H1 (cell line): ENCODE data around the gene KLHL17. TPM values are rescaled to one million over a fixed set of nuclear protein-coding genes. Genes with fewer than 3 reads are reported as not detected.

Experiments
- CTCF ChIA-PET: fragments of 300-600 bp; sonication (Branson Sonifier 250); formaldehyde crosslinking; loops from one replicate; lab custom pipeline; 2021; ENCODE audit not compliant: partially characterized antibody; lab: Charles Lee
- POLR2A ChIA-PET: fragments of 300-600 bp; sonication (Branson Sonifier 250); formaldehyde crosslinking; loops from one replicate; lab custom pipeline; 2021; ENCODE audit warnings: inconsistent platforms; ENCODE audit not compliant: partially characterized antibody; lab: Charles Lee
- DNase-seq, 2 experiments: peaks; one replicate each; pipeline versions ENCODE4 v3.0.0 to v3.0.0-alpha.2; 2010 to 2022; ENCODE audit warnings: low spot score in 2 of 2, low read depth in 1 of 2, mixed read lengths in 1 of 2
- FAIRE-seq: peaks from 2 replicates; lab custom pipeline; 2011; peaks lifted over from hg19 to GRCh38; lab: Jason Lieb, UNC
- H2AFZ ChIP-seq: 2 replicates; pipeline ENCODE4 v1.8.1; 2012; ENCODE audit warnings: low read length, inconsistent platforms
- H2AK5ac ChIP-seq: 2 replicates; pipeline ENCODE4 v1.6.1; 2013; ENCODE audit warnings: low read depth, low read length
- H2BK120ac ChIP-seq: replicated peaks from 2 replicates; pipeline ENCODE3; 2013; ENCODE audit warnings: low read depth, low read length, inconsistent platforms
- H2BK12ac ChIP-seq: 2 replicates; pipeline ENCODE4 v1.6.1; 2013; ENCODE audit warnings: low read depth, low read length
- H2BK15ac ChIP-seq: 2 replicates; pipeline ENCODE4 v1.6.1; 2013; ENCODE audit warnings: low read length
- H2BK20ac ChIP-seq: 2 replicates; pipeline ENCODE4 v1.6.1; 2013; ENCODE audit warnings: low read length
- H2BK5ac ChIP-seq: 2 replicates; pipeline ENCODE4 v1.6.1; 2013; ENCODE audit warnings: low read depth, low read length
- H3K14ac ChIP-seq: 2 replicates; pipeline ENCODE4 v1.6.1; 2013; ENCODE audit warnings: inconsistent platforms; ENCODE audit not compliant: insufficient read length
- H3K18ac ChIP-seq: 2 replicates; pipeline ENCODE4 v1.6.1; 2013; ENCODE audit warnings: low read length; ENCODE audit errors: extremely low read depth
- H3K23ac ChIP-seq: 2 replicates; pipeline ENCODE4 v1.6.1; 2013; ENCODE audit warnings: inconsistent platforms; ENCODE audit not compliant: insufficient read length
- H3K23me2 ChIP-seq: 2 replicates; pipeline ENCODE4 v1.6.1; 2013; ENCODE audit warnings: low read depth, low read length
- H3K27ac ChIP-seq: 2 replicates; pipeline ENCODE4 v1.6.1; 2011; ENCODE audit warnings: low read depth, low read length, inconsistent platforms
- H3K27me3 ChIP-seq, 4 experiments: replicated peaks in 1 of 4; 1 replicate in 1 of 4; 2 replicates in 3 of 4; pipeline versions ENCODE4 v1.6.1 to v1.8.1; 2011 to 2013; ENCODE audit warnings: low read length in 3 of 4, mild to moderate bottlenecking in 3 of 4, inconsistent platforms in 2 of 4, mixed read lengths in 2 of 4, moderate library complexity in 1 of 4; ENCODE audit not compliant: control insufficient read depth in 3 of 4, insufficient read depth in 3 of 4; ENCODE audit errors: extremely low read depth in 1 of 4
- H3K36me3 ChIP-seq, 4 experiments: 2 replicates each; pipeline versions ENCODE4 v1.6.1 to v1.8.1; 2011 to 2013; ENCODE audit warnings: mild to moderate bottlenecking in 4 of 4, low read length in 3 of 4, moderate library complexity in 2 of 4, control low read depth in 1 of 4, inconsistent platforms in 1 of 4; ENCODE audit not compliant: insufficient read depth in 4 of 4, control insufficient read depth in 2 of 4
- H3K4ac ChIP-seq: replicated peaks from 2 replicates; pipeline ENCODE3; 2013; ENCODE audit warnings: low read length, low read depth, mixed read lengths, inconsistent platforms; ENCODE audit not compliant: insufficient read length
- H3K4me1 ChIP-seq, 4 experiments: replicated peaks in 1 of 4; 1 replicate in 1 of 4; 2 replicates in 3 of 4; pipeline versions ENCODE4 v1.6.1 to v1.8.1; 2011 to 2013; ENCODE audit warnings: low read length in 3 of 4, inconsistent platforms in 2 of 4, mixed read lengths in 1 of 4; ENCODE audit not compliant: insufficient read depth in 4 of 4, control insufficient read depth in 3 of 4
- H3K4me2 ChIP-seq, 2 experiments: 2 replicates each; pipeline versions ENCODE4 v1.6.1 to v1.8.1; 2011 to 2013; ENCODE audit warnings: low read depth in 2 of 2, low read length in 2 of 2, control low read depth in 1 of 2, inconsistent platforms in 1 of 2, mild to moderate bottlenecking in 1 of 2; ENCODE audit not compliant: insufficient read depth in 1 of 2
- H3K4me3 ChIP-seq, 4 experiments: fragments of 200-600, 300-600 bp in 1 of 4; sonication (generic), shearing (Covaris generic), sonication (Bioruptor Twin) in 1 of 4; 2 replicates each; pipeline versions ENCODE4 v1.5.1 to v1.8.1; 2011 to 2016; ENCODE audit warnings: low read length in 4 of 4, low read depth in 3 of 4, control low read depth in 2 of 4, inconsistent platforms in 2 of 4, mild to moderate bottlenecking in 2 of 4, mixed read lengths in 1 of 4, moderate library complexity in 1 of 4; ENCODE audit not compliant: insufficient read depth in 2 of 4; ENCODE audit errors: extremely low read depth in 1 of 4
- H3K56ac ChIP-seq: replicated peaks from 2 replicates; pipeline ENCODE3; 2013; ENCODE audit warnings: low read depth, mild to moderate bottlenecking, mixed read lengths, low read length, inconsistent platforms; ENCODE audit not compliant: insufficient read length
- H3K79me1 ChIP-seq: 2 replicates; pipeline ENCODE4 v1.6.1; 2013; ENCODE audit warnings: low read depth, low read length, control low read depth
- H3K79me2 ChIP-seq, 2 experiments: 2 replicates each; pipeline versions ENCODE4 v1.6.1 to v1.8.1; 2012 to 2013; ENCODE audit warnings: low read length in 2 of 2, mild to moderate bottlenecking in 2 of 2, inconsistent platforms in 1 of 2; ENCODE audit not compliant: insufficient read depth in 2 of 2, control insufficient read depth in 1 of 2
- H3K9ac ChIP-seq, 4 experiments: replicated peaks in 1 of 4; 1 replicate in 1 of 4; 2 replicates in 3 of 4; pipeline versions ENCODE4 v1.6.1 to v1.8.1; 2011 to 2013; ENCODE audit warnings: low read depth in 3 of 4, low read length in 3 of 4, control low read depth in 2 of 4, mild to moderate bottlenecking in 2 of 4, moderate library complexity in 2 of 4, inconsistent platforms in 1 of 4; ENCODE audit errors: extremely low read depth in 1 of 4
- H3K9me3 ChIP-seq, 2 experiments: 2 replicates each; pipeline versions ENCODE4 v1.6.1 to v1.8.1; 2012 to 2013; ENCODE audit warnings: mild to moderate bottlenecking in 2 of 2, moderate library complexity in 2 of 2, control low read depth in 1 of 2, inconsistent platforms in 1 of 2, low read depth in 1 of 2, low read length in 1 of 2, mixed read lengths in 1 of 2; ENCODE audit not compliant: insufficient read depth in 2 of 2
- H4K20me1 ChIP-seq, 2 experiments: replicated peaks in 1 of 2; 2 replicates each; pipeline versions ENCODE3 to v1.8.1; 2011 to 2013; ENCODE audit warnings: inconsistent platforms in 2 of 2, low read length in 2 of 2, mild to moderate bottlenecking in 1 of 2; ENCODE audit not compliant: insufficient read depth in 2 of 2, control insufficient read depth in 1 of 2
- H4K5ac ChIP-seq: 2 replicates; pipeline ENCODE4 v1.6.1; 2013; ENCODE audit warnings: low read length, low read depth, mixed read lengths, inconsistent platforms; ENCODE audit not compliant: insufficient read length
- H4K8ac ChIP-seq: 2 replicates; pipeline ENCODE4 v1.8.0; 2013; ENCODE audit warnings: mild to moderate bottlenecking, moderate library complexity, low read length, inconsistent platforms; ENCODE audit not compliant: insufficient read depth; ENCODE audit errors: extremely low read depth
- H4K91ac ChIP-seq: replicated peaks from 2 replicates; pipeline ENCODE3; 2013; ENCODE audit warnings: low read length, mixed read lengths, inconsistent platforms; ENCODE audit not compliant: insufficient read length
- HDAC2 ChIP-seq, 2 experiments: fragments of 300-600 bp in 1 of 2; sonication (generic) in 1 of 2; IDR thresholded peaks; 2 replicates each; pipeline ENCODE4 v1.6.1; 2011 to 2012; ENCODE audit warnings: low read depth in 2 of 2, low read length in 2 of 2, mild to moderate bottlenecking in 2 of 2, moderate library complexity in 2 of 2, borderline replicate concordance in 1 of 2, inconsistent platforms in 1 of 2
- KDM4A ChIP-seq: IDR thresholded peaks from one replicate; pipeline ENCODE4 v1.7.1; 2012; ENCODE audit warnings: low read depth, mild to moderate bottlenecking, moderate library complexity, low read length, inconsistent platforms; ENCODE audit not compliant: severe bottlenecking
- NRF1 ChIP-seq: IDR thresholded peaks from 2 replicates; pipeline ENCODE4 v1.6.1; 2011; ENCODE audit warnings: mild to moderate bottlenecking, low read depth, low read length, improper control_type of control experiment
- RNF2 ChIP-seq: fragments of 200-900, 300-1000 bp; sonication (generic); IDR thresholded peaks from 2 replicates; pipeline ENCODE4 v1.7.1; 2016; ENCODE audit warnings: borderline replicate concordance, low read depth, mild to moderate bottlenecking, antibody characterized with exemption, low read length; ENCODE audit not compliant: poor library complexity, severe bottlenecking; ENCODE audit errors: missing control alignments
- SP2 ChIP-seq: IDR thresholded peaks from 2 replicates; pipeline ENCODE4 v1.6.1; 2012; ENCODE audit warnings: mild to moderate bottlenecking, low read length, inconsistent platforms
- TCF12 ChIP-seq: IDR thresholded peaks from 2 replicates; pipeline ENCODE4 v1.6.1; 2011; ENCODE audit warnings: low read depth, mild to moderate bottlenecking, low read length
- WGBS, 2 experiments: shearing (Covaris generic) in 1 of 2; methylation state at CpG; one replicate each; pipeline versions ENCODE4 v1.1.6 to v1.1.7; 2013 to 2015; ENCODE audit warnings: low lambda C conversion rate in 2 of 2, mixed read lengths in 2 of 2, inconsistent platforms in 1 of 2, low coverage in 1 of 2, missing lambda C conversion rate in 1 of 2; ENCODE audit not compliant: insufficient replicate concordance in 2 of 2, insufficient coverage in 1 of 2, insufficient read length in 1 of 2; ENCODE audit errors: extremely low coverage in 1 of 2, missing lambda C conversion rate in 1 of 2; 5-methylcytosine and 5-hydroxymethylcytosine counted together
- polyA plus RNA-seq, 7 experiments: library from polyadenylated mRNA; depleted of rRNA in 3 of 7; stranded (reverse) in 5 of 7; unstranded in 2 of 7; fragments of >200 nt in 5 of 7; fragments of 200-250 nt in 2 of 7; gene quantifications; 1 replicate in 5 of 7; 2 replicates in 1 of 7; 4 replicates in 1 of 7; pipeline versions ENCODE4 v1.2.1 to v1.2.3, GENCODE V29; 2011 to 2013; ENCODE audit warnings: missing spikeins in 2 of 7, mixed read lengths in 2 of 7
- total RNA-seq: library from RNA; stranded (reverse); fragmentation: NEBNext Ultra II Directional; extraction: Animal tissue kit (Norgen Biotek cat#: 25700); gene quantifications from 2 replicates; pipeline ENCODE4 v1.2.1, GENCODE V29; 2021

Gene KLHL17
- total and polyA plus RNA-seq, 2 of the 8 experiments (the other 6 are each of a cell fraction or from before 2014, with no cell fraction given): 32.6 to 36.1 TPM

DNA sequence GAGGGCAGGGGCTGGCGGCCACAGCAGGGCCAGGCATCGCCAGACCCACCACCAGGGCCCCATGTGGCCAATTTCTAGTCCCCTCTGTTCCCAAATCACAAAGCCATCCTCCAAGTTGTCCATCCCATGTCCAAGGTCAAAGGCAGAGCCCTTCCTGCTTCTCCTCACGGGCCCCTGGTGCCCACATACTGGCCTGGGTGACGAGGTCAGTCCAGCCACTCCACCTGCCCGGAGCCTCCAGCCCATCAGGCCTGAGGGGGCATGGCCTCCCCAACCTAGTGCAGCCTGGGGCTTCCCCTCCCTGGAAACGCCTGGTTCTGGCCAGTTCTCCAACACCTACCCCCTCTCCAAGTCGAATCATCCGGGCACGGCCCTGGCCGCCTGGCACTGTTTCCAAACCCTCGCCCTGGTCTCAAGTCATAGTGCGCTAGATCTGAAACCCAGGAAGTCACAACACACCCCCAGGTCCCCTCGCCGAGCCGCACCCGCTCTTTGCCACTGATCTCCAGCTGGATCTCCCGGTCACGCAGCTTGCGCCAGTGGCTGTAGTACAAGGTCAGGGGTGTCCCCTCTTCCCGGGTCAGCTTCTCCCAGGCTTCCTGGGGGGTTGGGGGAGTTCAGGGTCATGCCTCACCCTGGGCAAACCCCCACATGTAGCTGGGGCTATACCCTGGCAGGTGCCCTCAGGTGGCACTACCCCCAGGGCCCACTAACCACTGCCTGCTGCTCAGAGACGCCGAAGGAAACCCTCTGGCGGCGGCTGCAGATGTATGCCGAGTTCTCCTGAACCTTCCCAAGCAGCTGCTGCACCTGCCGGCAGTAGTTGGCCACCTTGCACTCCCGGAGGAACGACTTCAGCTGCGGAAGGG is 14.5 kb upstream of the KLHL17 start:
- Histone ChIP-seq H4K8ac (no peak overlapping the region; the same call in none of the 2 replicates), H3K4me3 (no peak overlapping the region), H3K27ac (no peak overlapping the region), H3K18ac (no peak overlapping the region), H3K79me1 (peaks cover 8% of the 10 kb centered on the region), H3K23me2 (peaks cover 5% of the 10 kb centered on the region; the same call in 1 of the 2 replicates), H3K27me3 (peaks cover 22 to 29% (median 28%) of the 10 kb centered on the region in 4 experiments), H2BK12ac (no peak overlapping the region), H2BK15ac (no peak overlapping the region), H4K5ac (no peak overlapping the region), H3K14ac (no peak overlapping the region), H3K79me2 (no peaks in the 10 kb centered on the region; a peak in 1 of 4 replicates), H3K4ac (no peak overlapping the region), H2BK120ac (no peak overlapping the region), H3K4me1 (peaks cover 3 to 17% (median 10%) of the 10 kb centered on the region in 4 experiments), H2AK5ac (no peak overlapping the region), H4K20me1 (peaks cover 21 to 42% of the 10 kb centered on the region in 2 experiments), H2BK5ac (no peak overlapping the region), H3K9me3 (no peaks in the 10 kb centered on the region), H2AFZ (no peak overlapping the region), H3K56ac (no peak overlapping the region), H4K91ac (no peak overlapping the region), H3K36me3 (peaks cover 2 to 36% (median 26%) of the 10 kb centered on the region in 4 experiments), H3K4me2 (no peak overlapping the region), H3K9ac (no peak overlapping the region), H3K23ac (no peak overlapping the region), H2BK20ac (no peak overlapping the region)
- FAIRE-seq: no peak
- ChIA-PET CTCF (interaction anchor here (0.9 to 1.3 kb wide), 2 partner anchors 10 to 21 kb away, joined by 3 read pairs; partner anchors contain the start of gene PLEKHN1), POLR2A (interaction anchor here (0.6 to 9.5 kb wide), 7 partner anchors 8 to 393 kb away, joined by 3 to 65 read pairs (median 3); partner anchors contain the start of gene NOC2L)
- DNase-seq: no peak
- WGBS, 2 experiments: 94% methylated on average over 26 of the region's 29 CpGs; no CpG with 5 or more reads in 1 of the 2 experiments
- TF ChIP-seq RNF2 (no peak), KDM4A (no peak), SP2 (no peak), NRF1 (no peak), HDAC2 (IDR thresholded peaks at IDR 0.05; ENCODE audit: borderline replicate concordance in 1 of 2, low read depth in 2 of 2, low read length in 2 of 2) (no peak), TCF12 (no peak)
